Measurements from ENCODE around the gene ACSF3. TPM values are rescaled to one million over a fixed set of nuclear protein-coding genes. Genes with fewer than 3 reads are reported as not detected.

ACSF3 gene
- total RNA-seq, 4 donors from 2014 or later = 17.8 to 20.7 (median 19.4) TPM

DNA sequence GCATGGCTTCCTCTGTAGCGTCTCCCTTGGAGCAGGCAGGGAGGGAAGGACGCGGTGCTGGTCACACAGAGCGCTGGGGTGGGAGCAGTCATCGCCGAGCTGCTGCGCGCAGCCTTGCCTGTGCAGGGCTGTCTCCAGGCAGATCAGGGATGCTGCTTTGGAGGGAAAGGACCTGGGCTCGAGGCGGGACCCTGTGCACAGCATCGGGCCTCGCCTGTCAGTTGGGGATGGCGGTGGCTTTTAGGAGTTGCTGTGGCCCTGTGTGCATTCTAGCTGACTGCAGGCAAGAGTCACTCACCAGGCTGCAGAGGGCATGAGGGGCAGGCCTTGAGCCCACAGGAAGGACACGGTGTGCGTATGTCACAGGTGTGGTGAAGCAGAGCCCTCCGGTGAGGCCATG is 10.1 kb downstream of the ACSF3 start:
- Histone ChIP-seq H3K36me3 (peaks cover 0 to 45% of the 10 kb centered on the region in 2 donors), H3K4me1 (no peaks in the 10 kb centered on the region), H3K9me3 (no peaks in the 10 kb centered on the region), H3K27ac (no peak overlapping the region), H3K27me3 (no peaks in the 10 kb centered on the region), H3K4me3 (no peak overlapping the region)
- ATAC-seq (no peak), DNase-seq (no peak)
- TF ChIP-seq, protein P1, sequence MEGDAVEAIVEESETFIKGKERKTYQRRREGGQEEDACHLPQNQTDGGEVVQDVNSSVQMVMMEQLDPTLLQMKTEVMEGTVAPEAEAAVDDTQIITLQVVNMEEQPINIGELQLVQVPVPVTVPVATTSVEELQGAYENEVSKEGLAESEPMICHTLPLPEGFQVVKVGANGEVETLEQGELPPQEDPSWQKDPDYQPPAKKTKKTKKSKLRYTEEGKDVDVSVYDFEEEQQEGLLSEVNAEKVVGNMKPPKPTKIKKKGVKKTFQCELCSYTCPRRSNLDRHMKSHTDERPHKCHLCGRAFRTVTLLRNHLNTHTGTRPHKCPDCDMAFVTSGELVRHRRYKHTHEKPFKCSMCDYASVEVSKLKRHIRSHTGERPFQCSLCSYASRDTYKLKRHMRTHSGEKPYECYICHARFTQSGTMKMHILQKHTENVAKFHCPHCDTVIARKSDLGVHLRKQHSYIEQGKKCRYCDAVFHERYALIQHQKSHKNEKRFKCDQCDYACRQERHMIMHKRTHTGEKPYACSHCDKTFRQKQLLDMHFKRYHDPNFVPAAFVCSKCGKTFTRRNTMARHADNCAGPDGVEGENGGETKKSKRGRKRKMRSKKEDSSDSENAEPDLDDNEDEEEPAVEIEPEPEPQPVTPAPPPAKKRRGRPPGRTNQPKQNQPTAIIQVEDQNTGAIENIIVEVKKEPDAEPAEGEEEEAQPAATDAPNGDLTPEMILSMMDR (IDR thresholded peaks at IDR 0.05 in 4 of 5, conservative IDR thresholded peaks at IDR 0.05 in 1 of 5) = no peak
- TF ChIP-seq POLR2A (IDR thresholded peaks at IDR 0.05) = no peak
- intact Hi-C loops (cut with DNase I; ENCODE audit: low total_unique reads) = no loop called here
- in situ Hi-C loops (cut with MboI; ENCODE audit: low sequenced_read_pairs in 4 of 4) = no loop called here

GRCh38 chr16:89104303-89104702 is 10.7 kb downstream of the ACSF3 start:
- intact Hi-C loops (cut with DNase I; ENCODE audit: low total_unique reads) = no loop called here
- Histone ChIP-seq H3K4me1 (no peaks in the 10 kb centered on the region), H3K36me3 (peaks cover 0 to 45% of the 10 kb centered on the region in 2 donors), H3K9me3 (no peaks in the 10 kb centered on the region), H3K4me3 (no peak overlapping the region), H3K27ac (no peak overlapping the region), H3K27me3 (no peaks in the 10 kb centered on the region)
- no peak for ATAC-seq
- in situ Hi-C loops (cut with MboI; ENCODE audit: low sequenced_read_pairs in 4 of 4) = no loop called here
- TF ChIP-seq, protein P1 (IDR thresholded peaks at IDR 0.05 in 4 of 5, conservative IDR thresholded peaks at IDR 0.05 in 1 of 5) = no peak
- no peak for TF ChIP-seq POLR2A (IDR thresholded peaks at IDR 0.05)
- DNase-seq = no peak

DNA sequence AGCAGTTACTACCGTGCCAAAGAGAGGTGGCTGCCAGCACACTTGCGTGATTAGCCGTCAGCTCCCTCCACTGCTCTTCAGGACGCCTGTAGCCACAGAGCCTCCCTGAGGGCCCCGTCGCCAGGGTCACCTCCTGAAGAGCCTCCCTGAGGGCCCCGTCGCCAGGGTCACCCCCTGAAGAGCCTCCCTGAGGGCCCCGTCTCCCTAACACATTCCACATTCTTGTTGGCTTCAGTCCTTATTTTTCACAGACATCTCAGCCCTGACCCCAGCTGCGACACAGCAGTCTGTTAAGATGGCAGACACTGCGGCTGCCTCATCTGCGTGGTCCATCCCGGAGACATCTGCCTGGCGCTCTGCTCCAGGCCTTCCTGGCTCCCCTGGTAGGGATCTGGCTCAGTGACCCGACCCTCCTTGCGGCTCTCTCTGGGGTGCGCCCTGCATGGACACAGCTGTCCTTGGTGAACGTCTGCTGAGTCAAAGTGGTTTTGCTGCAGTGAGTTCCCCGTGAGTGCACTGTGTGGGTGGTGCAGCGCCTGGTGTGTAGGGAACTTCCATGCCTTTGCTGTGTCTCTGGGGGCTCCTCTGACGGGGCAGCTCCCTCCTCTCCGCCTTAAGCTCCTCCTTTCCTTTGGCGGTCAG is 11.4 kb downstream of the ACSF3 start:
- no peak for ATAC-seq
- no peak overlapping the region for H3K4me3 ChIP-seq
- no peak overlapping the region for H3K27ac ChIP-seq
- DNase-seq = no peak
- H3K27me3 ChIP-seq = no peaks in the 10 kb centered on the region
- no peaks in the 10 kb centered on the region for H3K4me1 ChIP-seq
- no peak for TF ChIP-seq POLR2A (IDR thresholded peaks at IDR 0.05)
- in situ Hi-C loops (cut with MboI; ENCODE audit: low sequenced_read_pairs in 4 of 4) = no loop called here
- intact Hi-C loops (cut with DNase I; ENCODE audit: low total_unique reads) = no loop called here
- H3K36me3 ChIP-seq = peaks cover 0 to 45% of the 10 kb centered on the region in 2 donors
- H3K9me3 ChIP-seq = no peaks in the 10 kb centered on the region

DNA sequence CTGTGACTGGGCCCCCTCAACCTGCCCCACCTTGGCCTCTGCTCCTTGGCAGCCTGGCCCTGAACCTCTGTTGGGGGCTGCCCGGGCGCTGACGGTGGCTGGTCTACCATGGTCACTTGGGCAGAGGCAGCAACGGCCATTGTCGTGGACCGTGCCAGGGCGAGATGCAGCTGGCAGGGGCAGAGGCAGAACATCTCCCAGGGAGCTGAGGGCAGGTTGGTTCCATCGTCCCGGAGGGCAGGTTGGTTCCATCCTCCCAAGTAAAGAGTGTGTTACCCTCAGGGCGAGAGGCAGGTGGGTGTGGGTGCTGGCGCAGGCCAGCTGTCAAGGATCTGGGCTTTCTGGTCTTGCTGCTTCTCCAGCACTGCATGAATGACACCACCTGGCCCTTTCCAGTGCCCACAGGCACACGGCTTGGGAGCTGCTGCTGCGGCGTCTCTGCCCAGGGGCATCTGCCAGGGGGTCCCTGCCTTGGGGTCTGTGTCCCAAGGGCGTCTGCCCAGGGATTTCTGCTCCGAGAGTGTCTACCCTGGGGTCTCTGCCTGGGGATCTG is 12.0 kb downstream of the ACSF3 start:
- Histone ChIP-seq H3K4me3 (no peak overlapping the region), H3K27me3 (no peaks in the 10 kb centered on the region), H3K36me3 (peaks cover 0 to 41% of the 10 kb centered on the region in 2 donors), H3K27ac (no peak overlapping the region), H3K4me1 (no peaks in the 10 kb centered on the region), H3K9me3 (no peaks in the 10 kb centered on the region)
- DNase-seq (no peak), ATAC-seq (no peak)
- no peak for TF ChIP-seq POLR2A (IDR thresholded peaks at IDR 0.05)
- intact Hi-C loops (cut with DNase I; ENCODE audit: low total_unique reads) = no loop called here
- in situ Hi-C loops (cut with MboI; ENCODE audit: low sequenced_read_pairs in 4 of 4) = no loop called here

DNA sequence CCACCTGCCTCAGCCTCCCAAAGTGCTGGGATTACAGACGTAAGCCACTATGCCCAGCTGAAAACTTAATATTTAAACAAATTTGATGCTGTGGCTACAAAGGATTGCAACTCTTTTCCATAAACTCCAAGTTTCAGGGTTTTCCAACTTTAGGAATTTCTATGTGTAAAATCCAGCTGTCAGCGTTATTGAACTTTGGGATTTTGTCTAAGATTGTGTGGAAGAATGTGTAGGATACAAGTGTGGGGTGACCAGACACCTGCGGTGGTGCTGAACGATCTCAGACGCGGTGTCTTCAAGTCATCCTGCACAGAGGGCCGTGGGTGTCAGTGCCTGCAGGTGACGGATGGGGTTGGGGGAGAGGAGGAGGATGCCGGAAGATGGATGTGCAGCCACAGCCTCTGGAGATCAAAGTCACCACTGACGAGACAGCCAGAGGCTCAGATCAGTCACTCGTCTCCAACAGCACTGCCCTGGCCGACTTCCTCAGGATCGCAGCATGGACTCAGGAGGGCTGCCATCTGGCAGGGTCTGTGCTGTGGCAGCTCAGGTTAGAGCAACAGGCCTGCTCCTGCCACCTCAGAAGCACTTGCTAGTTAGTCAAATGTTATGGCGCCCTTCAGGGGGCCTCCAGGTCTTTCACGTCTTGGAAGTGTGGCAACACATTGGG is 13.0 kb downstream of the ACSF3 start:
- DNase-seq = no peak
- peaks cover 0 to 38% of the 10 kb centered on the region in 2 donors for H3K36me3 ChIP-seq
- intact Hi-C loops (cut with DNase I; ENCODE audit: low total_unique reads) = no loop called here

More for the DNA sequence above, 13.0 kb downstream of the ACSF3 start:
- in situ Hi-C loops (cut with MboI; ENCODE audit: low sequenced_read_pairs in 4 of 4) = no loop called here
- H3K27ac ChIP-seq = no peak overlapping the region
- no peaks in the 10 kb centered on the region for H3K4me1 ChIP-seq
- no peaks in the 10 kb centered on the region for H3K27me3 ChIP-seq
- TF ChIP-seq, protein P1 (IDR thresholded peaks at IDR 0.05 in 4 of 5, conservative IDR thresholded peaks at IDR 0.05 in 1 of 5) = no peak
- no peak for TF ChIP-seq POLR2A (IDR thresholded peaks at IDR 0.05)
- H3K4me3 ChIP-seq = no peak overlapping the region
- no peaks in the 10 kb centered on the region for H3K9me3 ChIP-seq
- ATAC-seq = no peak

All from gastrocnemius medialis (tissue), 4 donors.